ENCODE results near the gene BRSK1. TPM values are rescaled to one million over a fixed set of nuclear protein-coding genes. Genes with fewer than 3 reads are reported as not detected.

BRSK1 gene
- total RNA-seq, 1 donor from 2014 or later: 6.5 TPM

DNA sequence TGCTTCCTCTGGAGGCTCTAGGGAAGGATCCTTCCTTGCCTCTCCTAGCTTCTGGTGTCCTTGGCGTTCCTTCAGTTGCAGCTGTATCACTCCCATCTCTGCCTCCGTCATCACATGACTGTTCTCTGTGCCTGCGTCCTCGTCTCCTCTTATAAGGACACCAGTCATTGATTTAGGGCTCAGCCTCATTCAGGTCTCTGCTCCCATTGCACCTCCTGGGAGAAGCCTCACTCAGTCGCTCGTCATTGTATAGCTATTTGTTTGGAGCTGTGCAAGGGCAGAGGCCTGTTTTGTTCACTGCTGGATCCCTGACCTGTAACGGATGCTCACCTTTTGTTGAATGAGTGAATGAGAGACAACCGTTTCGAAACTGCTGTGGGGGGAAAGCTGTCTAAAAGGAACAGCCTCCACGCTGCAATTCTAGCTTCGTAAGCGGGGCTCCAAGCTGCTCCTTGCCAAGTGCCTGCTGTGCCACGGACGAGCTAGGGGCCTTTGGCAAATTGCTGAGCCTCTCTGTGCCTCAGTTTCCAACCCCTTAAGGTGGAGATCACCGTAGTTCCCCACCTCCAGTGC lies 17.2 kb downstream of the BRSK1 start:
- no peaks in the 10 kb centered on the region for H3K9me3 ChIP-seq
- peaks cover 0 to 7% of the 10 kb centered on the region in 2 donors for H3K4me1 ChIP-seq
- no peak overlapping the region for H3K27ac ChIP-seq
- H3K4me3 ChIP-seq: peak overlapping the region in 1 of 2 donors; percentile 52
- TF ChIP-seq, protein P1, sequence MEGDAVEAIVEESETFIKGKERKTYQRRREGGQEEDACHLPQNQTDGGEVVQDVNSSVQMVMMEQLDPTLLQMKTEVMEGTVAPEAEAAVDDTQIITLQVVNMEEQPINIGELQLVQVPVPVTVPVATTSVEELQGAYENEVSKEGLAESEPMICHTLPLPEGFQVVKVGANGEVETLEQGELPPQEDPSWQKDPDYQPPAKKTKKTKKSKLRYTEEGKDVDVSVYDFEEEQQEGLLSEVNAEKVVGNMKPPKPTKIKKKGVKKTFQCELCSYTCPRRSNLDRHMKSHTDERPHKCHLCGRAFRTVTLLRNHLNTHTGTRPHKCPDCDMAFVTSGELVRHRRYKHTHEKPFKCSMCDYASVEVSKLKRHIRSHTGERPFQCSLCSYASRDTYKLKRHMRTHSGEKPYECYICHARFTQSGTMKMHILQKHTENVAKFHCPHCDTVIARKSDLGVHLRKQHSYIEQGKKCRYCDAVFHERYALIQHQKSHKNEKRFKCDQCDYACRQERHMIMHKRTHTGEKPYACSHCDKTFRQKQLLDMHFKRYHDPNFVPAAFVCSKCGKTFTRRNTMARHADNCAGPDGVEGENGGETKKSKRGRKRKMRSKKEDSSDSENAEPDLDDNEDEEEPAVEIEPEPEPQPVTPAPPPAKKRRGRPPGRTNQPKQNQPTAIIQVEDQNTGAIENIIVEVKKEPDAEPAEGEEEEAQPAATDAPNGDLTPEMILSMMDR (IDR thresholded peaks at IDR 0.05): no peak
- no peak for DNase-seq (ENCODE audit: low spot score in 2 of 2)
- peaks cover 3 to 13% of the 10 kb centered on the region in 2 donors for H3K36me3 ChIP-seq
- no peaks in the 10 kb centered on the region for H3K27me3 ChIP-seq
- intact Hi-C loops (cut with DNase I): loop anchor here (2.0 to 5.0 kb wide), 3 partner anchors 38 to 201 kb away; partner anchors contain the start of genes KMT5C, RPL28 and TMEM238

DNA sequence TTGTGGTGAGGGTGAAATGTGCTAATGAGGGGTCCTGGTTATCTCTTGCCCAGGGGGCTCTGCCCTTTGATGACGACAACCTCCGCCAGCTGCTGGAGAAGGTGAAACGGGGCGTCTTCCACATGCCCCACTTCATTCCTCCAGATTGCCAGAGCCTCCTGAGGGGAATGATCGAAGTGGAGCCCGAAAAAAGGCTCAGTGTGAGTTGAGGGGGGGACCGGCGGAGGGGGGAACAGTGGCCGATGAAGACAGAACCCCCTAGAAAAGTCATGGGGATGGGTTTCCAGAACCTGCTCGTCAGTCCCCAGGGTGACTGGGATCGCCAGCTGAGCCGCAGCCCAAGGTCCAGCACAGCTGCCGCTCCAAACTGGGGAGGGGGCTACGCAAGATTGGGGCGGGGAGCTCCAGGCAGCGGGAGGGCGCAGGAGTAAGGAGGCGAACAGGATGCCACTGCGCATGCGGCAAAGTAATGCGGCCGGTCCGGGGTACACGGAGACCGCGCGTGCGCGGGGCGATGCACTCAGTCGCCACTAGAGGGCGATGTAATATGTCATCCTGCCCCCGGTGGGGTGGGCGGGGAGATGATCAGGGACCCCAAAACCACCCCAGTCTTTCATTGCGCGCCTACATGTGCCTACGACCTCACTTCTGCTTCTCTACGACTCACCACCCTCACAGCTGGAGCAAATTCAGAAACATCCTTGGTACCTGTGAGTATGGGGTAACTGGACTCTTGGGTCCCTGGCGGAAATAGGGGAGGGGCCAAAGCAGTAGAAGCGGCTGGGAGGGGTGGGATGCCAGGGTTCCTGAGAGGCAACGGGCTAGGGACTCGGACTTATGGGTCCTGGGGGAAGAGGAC lies 17.9 kb downstream of the BRSK1 start:
- Histone ChIP-seq H3K4me1 (peaks cover 0 to 7% of the 10 kb centered on the region in 2 donors), H3K4me3 (peak overlapping the region; percentile 39 to 52), H3K27me3 (no peaks in the 10 kb centered on the region), H3K9me3 (no peaks in the 10 kb centered on the region), H3K27ac (no peak overlapping the region), H3K36me3 (peaks cover 8 to 15% of the 10 kb centered on the region in 2 donors)
- TF ChIP-seq, protein P1 (IDR thresholded peaks at IDR 0.05): peak; percentile 87 to 97 (median 94)
- peak; percentile 36 to 88 for DNase-seq (ENCODE audit: low spot score in 2 of 2)
- intact Hi-C loops (cut with DNase I): loop anchor here (2.0 to 5.0 kb wide), 3 partner anchors 37 to 201 kb away; partner anchors contain the start of genes KMT5C, RPL28 and TMEM238

DNA sequence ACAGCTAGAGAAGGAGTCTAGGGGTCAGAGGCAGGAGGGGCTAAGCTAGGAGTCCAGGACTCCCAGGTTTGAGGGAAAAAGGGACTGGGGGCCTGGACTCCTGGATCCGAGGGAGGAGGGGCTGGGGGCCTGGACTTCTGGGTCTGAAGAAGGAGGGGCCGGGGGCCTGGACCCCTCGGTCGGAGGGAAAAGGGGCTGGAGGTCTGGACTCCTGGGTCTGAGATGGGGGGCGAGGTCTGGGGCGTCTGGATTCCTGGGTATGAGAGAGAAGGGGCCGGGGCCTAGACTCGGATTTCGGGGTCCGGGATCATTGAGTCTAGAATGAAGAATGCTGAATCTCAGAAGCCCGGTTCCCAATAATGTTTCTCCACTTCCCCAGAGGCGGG lies 18.5 kb downstream of the BRSK1 start:
- no peak for DNase-seq (ENCODE audit: low spot score in 2 of 2)
- H3K4me3 ChIP-seq: no peak overlapping the region
- H3K27ac ChIP-seq: no peak overlapping the region
- no peaks in the 10 kb centered on the region for H3K9me3 ChIP-seq
- intact Hi-C loops (cut with DNase I): loop anchor here (5.0 kb wide), 1 partner anchor 200 kb away; no protein-coding TSS in a partner anchor
- peaks cover 0 to 7% of the 10 kb centered on the region in 2 donors for H3K4me1 ChIP-seq
- no peaks in the 10 kb centered on the region for H3K27me3 ChIP-seq
- peaks cover 11 to 21% of the 10 kb centered on the region in 2 donors for H3K36me3 ChIP-seq
- TF ChIP-seq, protein P1 (IDR thresholded peaks at IDR 0.05): no peak

DNA sequence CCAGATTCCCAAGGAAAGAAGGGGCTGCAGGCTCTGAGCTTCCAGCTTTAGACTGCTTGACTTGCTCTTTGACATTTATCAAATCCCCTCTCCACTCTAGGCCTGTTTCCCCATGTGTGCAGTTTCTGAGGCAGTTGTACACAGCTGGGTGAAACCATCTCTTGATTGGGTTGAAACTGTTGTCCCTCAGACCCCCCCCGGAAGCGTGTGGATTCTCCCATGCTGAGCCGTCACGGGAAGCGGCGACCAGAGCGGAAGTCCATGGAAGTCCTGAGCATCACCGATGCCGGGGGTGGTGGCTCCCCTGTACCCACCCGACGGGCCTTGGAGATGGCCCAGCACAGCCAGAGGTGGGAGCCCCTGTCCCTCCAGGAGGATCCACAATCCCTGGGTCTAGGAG lies 19.7 kb downstream of the BRSK1 start:
- no peaks in the 10 kb centered on the region for H3K27me3 ChIP-seq
- DNase-seq (ENCODE audit: low spot score in 2 of 2): no peak
- TF ChIP-seq, protein P1 (IDR thresholded peaks at IDR 0.05): no peak
- peaks cover 0 to 7% of the 10 kb centered on the region in 2 donors for H3K4me1 ChIP-seq
- no peaks in the 10 kb centered on the region for H3K9me3 ChIP-seq
- no peak overlapping the region for H3K4me3 ChIP-seq
- H3K36me3 ChIP-seq: peaks cover 14 to 22% of the 10 kb centered on the region in 2 donors
- no peak overlapping the region for H3K27ac ChIP-seq
- intact Hi-C loops (cut with DNase I): loop anchor here (5.0 kb wide), 1 partner anchor 199 kb away; no protein-coding TSS in a partner anchor

DNA sequence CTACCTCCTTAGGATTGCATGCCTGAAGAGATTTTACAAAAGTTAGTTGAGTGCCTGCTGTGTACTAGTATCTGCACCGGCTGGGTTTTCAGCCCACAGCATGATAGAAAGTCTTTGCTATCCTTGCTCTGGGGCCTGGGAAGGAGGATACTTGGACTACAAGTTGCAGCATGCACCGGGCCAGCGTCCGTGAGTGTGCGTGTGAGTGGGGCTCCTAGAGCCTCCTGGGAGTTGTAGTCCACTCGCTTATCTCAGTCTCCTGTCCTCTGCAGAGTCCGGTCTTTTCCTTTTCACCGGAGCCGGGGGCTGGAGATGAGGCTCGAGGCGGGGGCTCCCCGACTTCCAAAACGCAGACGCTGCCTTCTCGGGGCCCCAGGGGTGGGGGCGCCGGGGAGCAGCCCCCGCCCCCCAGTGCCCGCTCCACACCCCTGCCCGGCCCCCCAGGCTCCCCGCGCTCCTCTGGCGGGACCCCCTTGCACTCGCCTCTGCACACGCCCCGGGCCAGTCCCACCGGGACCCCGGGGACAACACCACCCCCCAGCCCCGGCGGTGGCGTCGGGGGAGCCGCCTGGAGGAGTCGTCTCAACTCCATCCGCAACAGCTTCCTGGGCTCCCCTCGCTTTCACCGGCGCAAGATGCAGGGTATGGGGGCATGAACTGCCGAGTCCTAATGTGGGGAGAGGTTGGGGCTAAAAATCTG lies 20.6 kb downstream of the BRSK1 start:
- H3K4me1 ChIP-seq: peaks cover 0 to 7% of the 10 kb centered on the region in 2 donors
- TF ChIP-seq, protein P1 (IDR thresholded peaks at IDR 0.05): no peak
- peaks cover 20 to 28% of the 10 kb centered on the region in 2 donors for H3K36me3 ChIP-seq
- no peaks in the 10 kb centered on the region for H3K27me3 ChIP-seq
- no peaks in the 10 kb centered on the region for H3K9me3 ChIP-seq
- no peak overlapping the region for H3K4me3 ChIP-seq
- H3K27ac ChIP-seq: no peak overlapping the region
- intact Hi-C loops (cut with DNase I): loop anchor here (5.0 kb wide), 1 partner anchor 198 kb away; no protein-coding TSS in a partner anchor
- DNase-seq (ENCODE audit: low spot score in 2 of 2): no peak

Measured in ascending aorta (tissue), 2 donors.